Measurements from ENCODE around the gene N4BP2L2.

N4BP2L2 gene

GRCh38 chr13:32471187-32471922 lies 67.2 kb downstream of the N4BP2L2 start:
- DNase-seq (ENCODE audit: low read depth in 4 of 4, low spot score in 1 of 4) = no peak

- DNase-seq (ENCODE audit: low read depth in 4 of 4, low spot score in 1 of 4) = no peak
Measured at GRCh38 chr13:32468502-32469142, 70.0 kb downstream of the N4BP2L2 start.

GRCh38 chr13:32456591-32456990 lies 82.0 kb downstream of the N4BP2L2 start:
- no peak for DNase-seq (ENCODE audit: low read depth in 4 of 4, low spot score in 1 of 4)

- DNase-seq (ENCODE audit: low read depth in 4 of 4, low spot score in 1 of 4) = no peak
Measured at GRCh38 chr13:32455594-32455903, 83.0 kb downstream of the N4BP2L2 start.

- DNase-seq (ENCODE audit: low read depth in 4 of 4, low spot score in 1 of 4) = no peak
Measured at GRCh38 chr13:32454886-32455593, 83.6 kb downstream of the N4BP2L2 start.

GRCh38 chr13:32453981-32454380 lies 84.6 kb downstream of the N4BP2L2 start:
- no peak for DNase-seq (ENCODE audit: low read depth in 4 of 4, low spot score in 1 of 4)

- no peak for DNase-seq (ENCODE audit: low read depth in 4 of 4, low spot score in 1 of 4)
Measured at GRCh38 chr13:32448972-32449371, 89.6 kb downstream of the N4BP2L2 start.

GRCh38 chr13:32447894-32448623 lies 90.5 kb downstream of the N4BP2L2 start:
- no peak for DNase-seq (ENCODE audit: low read depth in 4 of 4, low spot score in 1 of 4)

GRCh38 chr13:32446773-32447465 lies 91.7 kb downstream of the N4BP2L2 start:
- no peak for DNase-seq (ENCODE audit: low read depth in 4 of 4, low spot score in 1 of 4)

GRCh38 chr13:32446220-32446619 lies 92.4 kb downstream of the N4BP2L2 start:
- DNase-seq (ENCODE audit: low read depth in 4 of 4, low spot score in 1 of 4) = no peak

- DNase-seq (ENCODE audit: low read depth in 4 of 4, low spot score in 1 of 4) = no peak
Measured at GRCh38 chr13:32445461-32445860, 93.1 kb downstream of the N4BP2L2 start.

GRCh38 chr13:32443111-32443510 lies 95.5 kb downstream of the N4BP2L2 start:
- no peak for DNase-seq (ENCODE audit: low read depth in 4 of 4, low spot score in 1 of 4)

GRCh38 chr13:32438871-32439270 lies 99.7 kb downstream of the N4BP2L2 start:
- no peak for DNase-seq (ENCODE audit: low read depth in 4 of 4, low spot score in 1 of 4)

- DNase-seq (ENCODE audit: low read depth in 4 of 4, low spot score in 1 of 4) = no peak
Measured at GRCh38 chr13:32432856-32433255, 105.7 kb downstream of the N4BP2L2 start.

GRCh38 chr13:32431361-32431760 lies 107.2 kb downstream of the N4BP2L2 start:
- no peak for DNase-seq (ENCODE audit: low read depth in 4 of 4, low spot score in 1 of 4)

GRCh38 chr13:32430018-32430747 lies 108.4 kb downstream of the N4BP2L2 start:
- DNase-seq (ENCODE audit: low read depth in 4 of 4, low spot score in 1 of 4) = no peak

GRCh38 chr13:32429433-32429909 lies 109.1 kb downstream of the N4BP2L2 start:
- no peak for DNase-seq (ENCODE audit: low read depth in 4 of 4, low spot score in 1 of 4)

GRCh38 chr13:32428581-32429432 lies 109.8 kb downstream of the N4BP2L2 start:
- no peak for DNase-seq (ENCODE audit: low read depth in 4 of 4, low spot score in 1 of 4)

GRCh38 chr13:32427852-32428580 lies 110.6 kb downstream of the N4BP2L2 start, which contains the start of gene N4BP2L1:
N4BP2L1 (minus strand) TSS chr13:32428130; CDS start chr13:32428082, 48 bp downstream.
- DNase-seq (ENCODE audit: low read depth in 4 of 4, low spot score in 1 of 4) = peak; percentile 49 to 86 (median 66)
